OCI-LY7 (cell line): Measurements from ENCODE around the gene MZT1.

Experiments used
- EZH2phosphoT487 ChIP-seq: fragments of 200-600 bp; sonication (generic); IDR thresholded peaks from 2 replicates; pipeline ENCODE4 v1.6.1; 2018; ENCODE audit warnings: low read depth, borderline replicate concordance, mild to moderate bottlenecking, mixed run types, antibody characterized with exemption, low read length, moderate library complexity, mixed read lengths
- TF ChIP-seq, protein P1 (sequence below): fragments of 200-600 bp; sonication (generic); conservative IDR thresholded peaks from 2 replicates; pipeline ENCODE4 v1.5.1; 2014; ENCODE audit warnings: mild to moderate bottlenecking, antibody characterized with exemption, low read length, moderate library complexity, mixed read lengths

DNA sequence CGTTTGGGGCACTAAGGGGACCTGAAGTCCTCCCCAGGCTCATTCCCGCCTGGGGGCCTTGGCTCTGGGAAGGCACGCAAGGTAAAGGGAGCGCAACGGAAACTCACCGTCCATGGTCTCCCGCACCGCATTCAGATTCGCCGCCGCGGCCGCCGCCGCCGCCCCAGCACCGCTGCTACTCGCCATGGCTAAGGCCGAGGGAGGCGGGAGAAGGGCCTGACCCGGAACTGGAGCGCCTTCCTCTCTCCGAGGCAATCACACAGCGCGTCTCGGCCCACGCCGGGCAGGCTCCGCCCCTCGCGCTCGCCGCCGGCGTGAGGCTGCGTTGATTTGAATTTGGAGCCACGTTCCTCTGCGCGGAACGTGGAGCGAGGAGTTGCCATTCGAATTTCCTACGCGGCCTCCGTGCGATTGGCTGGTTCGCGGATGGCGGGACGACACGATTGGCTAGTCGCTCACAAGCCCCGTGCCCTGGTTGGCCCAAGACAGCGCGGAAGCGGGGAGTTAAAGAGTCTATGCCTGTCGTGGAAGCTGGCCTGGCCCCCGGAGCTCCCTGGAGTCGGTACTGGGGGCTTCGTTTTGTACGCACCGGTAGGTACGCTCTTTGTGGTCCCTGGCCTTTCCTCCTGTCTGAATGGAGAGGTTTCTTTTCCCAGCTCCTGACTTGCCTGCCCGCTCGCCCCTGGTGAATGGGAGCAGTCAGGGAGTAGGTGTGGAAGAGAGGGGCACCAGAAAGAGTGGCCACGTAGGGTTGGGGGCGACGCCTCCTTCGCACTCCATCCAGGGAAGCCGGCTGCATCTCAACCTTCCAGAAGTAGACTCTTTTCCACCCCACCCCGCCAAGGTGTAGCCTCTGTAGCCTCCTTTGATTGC is at the start of gene MZT1, which contains the start of gene BORA:
- TF ChIP-seq EZH2phosphoT487: no peak
- TF ChIP-seq, protein P1, sequence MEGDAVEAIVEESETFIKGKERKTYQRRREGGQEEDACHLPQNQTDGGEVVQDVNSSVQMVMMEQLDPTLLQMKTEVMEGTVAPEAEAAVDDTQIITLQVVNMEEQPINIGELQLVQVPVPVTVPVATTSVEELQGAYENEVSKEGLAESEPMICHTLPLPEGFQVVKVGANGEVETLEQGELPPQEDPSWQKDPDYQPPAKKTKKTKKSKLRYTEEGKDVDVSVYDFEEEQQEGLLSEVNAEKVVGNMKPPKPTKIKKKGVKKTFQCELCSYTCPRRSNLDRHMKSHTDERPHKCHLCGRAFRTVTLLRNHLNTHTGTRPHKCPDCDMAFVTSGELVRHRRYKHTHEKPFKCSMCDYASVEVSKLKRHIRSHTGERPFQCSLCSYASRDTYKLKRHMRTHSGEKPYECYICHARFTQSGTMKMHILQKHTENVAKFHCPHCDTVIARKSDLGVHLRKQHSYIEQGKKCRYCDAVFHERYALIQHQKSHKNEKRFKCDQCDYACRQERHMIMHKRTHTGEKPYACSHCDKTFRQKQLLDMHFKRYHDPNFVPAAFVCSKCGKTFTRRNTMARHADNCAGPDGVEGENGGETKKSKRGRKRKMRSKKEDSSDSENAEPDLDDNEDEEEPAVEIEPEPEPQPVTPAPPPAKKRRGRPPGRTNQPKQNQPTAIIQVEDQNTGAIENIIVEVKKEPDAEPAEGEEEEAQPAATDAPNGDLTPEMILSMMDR: no peak
